ENCODE data around the gene TERT.
"Not testable (repeated sequence)": the region's sequence is repeated elsewhere in the genome, so short reads cannot be mapped to it uniquely, and the experiment has no call there.

Gene TERT

GRCh38 chr5:1290956-1291355 is 3.9 kb downstream of the TERT start:
- not testable (repeated sequence) for H3K9ac ChIP-seq (ENCODE audit: low read depth, low read length, poor library complexity); H2BK5ac ChIP-seq (ENCODE audit: low read length); H4K91ac ChIP-seq (ENCODE audit: low read depth, low read length, poor library complexity); DNase-seq (ENCODE audit: low spot score); H2AFZ ChIP-seq (ENCODE audit: low read length); H3K23ac ChIP-seq (ENCODE audit: low read depth, low read length, poor library complexity); H3K79me1 ChIP-seq (ENCODE audit: low read depth, low read length); H3K4ac ChIP-seq (ENCODE audit: low read length); H4K8ac ChIP-seq (ENCODE audit: low read depth, low read length); H3K9me3 ChIP-seq (replicated peaks in 1 of 2; ENCODE audit: control insufficient read depth in 2 of 2, insufficient read depth in 1 of 2, low read depth in 1 of 2, low read length in 2 of 2); H3K36me3 ChIP-seq (replicated peaks in 1 of 2; ENCODE audit: control insufficient read depth in 2 of 2, insufficient read depth in 2 of 2, low read length in 2 of 2); H2AK5ac ChIP-seq (ENCODE audit: low read depth, low read length); H2BK120ac ChIP-seq (ENCODE audit: low read depth, low read length); H3K4me2 ChIP-seq (ENCODE audit: insufficient read depth, low read length, poor library complexity, severe bottlenecking); H2BK12ac ChIP-seq (ENCODE audit: low read length); H3K4me3 ChIP-seq (ENCODE audit: low read length in 2 of 2); H2BK15ac ChIP-seq (ENCODE audit: low read length); H3K4me1 ChIP-seq (ENCODE audit: control insufficient read depth in 2 of 2, insufficient read depth in 1 of 2, low read depth in 1 of 2, low read length in 2 of 2); H3K14ac ChIP-seq (ENCODE audit: low read length); H3K27ac ChIP-seq (replicated peaks; ENCODE audit: low read length); H3K18ac ChIP-seq (ENCODE audit: low read length)
- WGBS, 2 donors (ENCODE audit: extremely low coverage in 2 of 2, insufficient read length in 2 of 2, insufficient replicate concordance in 1 of 2) = no CpG with 5 or more reads among the region's 24 CpGs
- H3K27me3 ChIP-seq (ENCODE audit: control insufficient read depth in 3 of 3, insufficient read depth in 3 of 3, low read depth in 1 of 3, low read length in 3 of 3) = peaks cover 3 to 36% (median 8%) of the 10 kb centered on the region in 3 experiments

DNA sequence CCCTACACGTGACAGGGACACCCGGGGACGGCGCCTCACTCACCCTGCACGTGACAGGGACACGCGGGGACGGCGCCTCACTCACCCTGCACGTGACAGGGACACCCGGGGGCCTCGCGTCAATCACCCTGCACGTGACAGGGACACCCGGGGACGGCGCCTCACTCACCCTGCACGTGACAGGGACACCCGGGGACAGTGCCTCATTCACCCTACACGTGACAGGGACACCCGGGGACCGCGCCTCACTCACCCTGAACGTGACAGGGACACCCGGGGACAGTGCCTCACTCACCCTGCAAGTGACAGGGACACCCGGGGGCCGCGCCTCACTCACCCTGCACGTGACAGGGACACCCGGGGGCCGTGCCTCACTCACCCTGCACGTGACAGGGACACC is 5.3 kb downstream of the TERT start:
- not testable (repeated sequence) for H2AK5ac ChIP-seq (ENCODE audit: low read depth, low read length); H2AFZ ChIP-seq (ENCODE audit: low read length); H2BK12ac ChIP-seq (ENCODE audit: low read length); H3K4me2 ChIP-seq (ENCODE audit: insufficient read depth, low read length, poor library complexity, severe bottlenecking); H3K9me3 ChIP-seq (replicated peaks in 1 of 2; ENCODE audit: control insufficient read depth in 2 of 2, insufficient read depth in 1 of 2, low read depth in 1 of 2, low read length in 2 of 2); H3K9ac ChIP-seq (ENCODE audit: low read depth, low read length, poor library complexity); H2BK120ac ChIP-seq (ENCODE audit: low read depth, low read length); H3K4ac ChIP-seq (ENCODE audit: low read length); H3K27ac ChIP-seq (replicated peaks; ENCODE audit: low read length); H3K23ac ChIP-seq (ENCODE audit: low read depth, low read length, poor library complexity); H3K36me3 ChIP-seq (replicated peaks in 1 of 2; ENCODE audit: control insufficient read depth in 2 of 2, insufficient read depth in 2 of 2, low read length in 2 of 2); H3K14ac ChIP-seq (ENCODE audit: low read length); H2BK5ac ChIP-seq (ENCODE audit: low read length); H3K79me1 ChIP-seq (ENCODE audit: low read depth, low read length); H3K4me3 ChIP-seq (ENCODE audit: low read length in 2 of 2); H3K4me1 ChIP-seq (ENCODE audit: control insufficient read depth in 2 of 2, insufficient read depth in 1 of 2, low read depth in 1 of 2, low read length in 2 of 2); H4K91ac ChIP-seq (ENCODE audit: low read depth, low read length, poor library complexity); H2BK15ac ChIP-seq (ENCODE audit: low read length); DNase-seq (ENCODE audit: low spot score); H4K8ac ChIP-seq (ENCODE audit: low read depth, low read length); H3K18ac ChIP-seq (ENCODE audit: low read length)
- no CpG with 5 or more reads among the region's 32 CpGs for WGBS, 2 donors (ENCODE audit: extremely low coverage in 2 of 2, insufficient read length in 2 of 2, insufficient replicate concordance in 1 of 2)
- peaks cover 0 to 25% (median 0%) of the 10 kb centered on the region in 3 experiments for H3K27me3 ChIP-seq (ENCODE audit: control insufficient read depth in 3 of 3, insufficient read depth in 3 of 3, low read depth in 1 of 3, low read length in 3 of 3)

GRCh38 chr5:1288439-1289335 is 6.2 kb downstream of the TERT start:
- no peak overlapping the region for H4K91ac ChIP-seq (ENCODE audit: low read depth, low read length, poor library complexity)
- no peak for DNase-seq (ENCODE audit: low spot score)

GRCh38 chr5:1285883-1286291 is 9.0 kb downstream of the TERT start:
- Histone ChIP-seq H4K8ac (ENCODE audit: low read depth, low read length) (no peak overlapping the region), H3K4me1 (ENCODE audit: control insufficient read depth in 2 of 2, insufficient read depth in 1 of 2, low read depth in 1 of 2, low read length in 2 of 2) (no peaks in the 10 kb centered on the region), H3K27ac (replicated peaks; ENCODE audit: low read length) (no peak overlapping the region), H3K14ac (ENCODE audit: low read length) (no peak overlapping the region), H3K36me3 (replicated peaks in 1 of 2; ENCODE audit: control insufficient read depth in 2 of 2, insufficient read depth in 2 of 2, low read length in 2 of 2) (peaks cover 0 to 6% of the 10 kb centered on the region in 2 donors), H2BK15ac (ENCODE audit: low read length) (no peak overlapping the region), H2BK120ac (ENCODE audit: low read depth, low read length) (no peak overlapping the region), H3K18ac (ENCODE audit: low read length) (no peak overlapping the region), H3K4me2 (ENCODE audit: insufficient read depth, low read length, poor library complexity, severe bottlenecking) (no peak overlapping the region), H2BK5ac (ENCODE audit: low read length) (no peak overlapping the region), H3K23ac (ENCODE audit: low read depth, low read length, poor library complexity) (no peak overlapping the region), H2AFZ (ENCODE audit: low read length) (no peak overlapping the region), H2AK5ac (ENCODE audit: low read depth, low read length) (no peak overlapping the region), H3K9ac (ENCODE audit: low read depth, low read length, poor library complexity) (no peak overlapping the region), H2BK12ac (ENCODE audit: low read length) (no peak overlapping the region), H3K9me3 (replicated peaks in 1 of 2; ENCODE audit: control insufficient read depth in 2 of 2, insufficient read depth in 1 of 2, low read depth in 1 of 2, low read length in 2 of 2) (peaks cover 0 to 4% of the 10 kb centered on the region in 2 donors), H3K4me3 (ENCODE audit: low read length in 2 of 2) (no peak overlapping the region), H4K91ac (ENCODE audit: low read depth, low read length, poor library complexity) (no peak overlapping the region), H3K79me1 (ENCODE audit: low read depth, low read length) (peaks cover 8% of the 10 kb centered on the region), H3K27me3 (ENCODE audit: control insufficient read depth in 3 of 3, insufficient read depth in 3 of 3, low read depth in 1 of 3, low read length in 3 of 3) (peaks cover 0 to 3% (median 0%) of the 10 kb centered on the region in 3 experiments), H3K4ac (ENCODE audit: low read length) (no peak overlapping the region)
- WGBS, 2 donors (ENCODE audit: extremely low coverage in 2 of 2, insufficient read length in 2 of 2, insufficient replicate concordance in 1 of 2) = no CpG with 5 or more reads among the region's 25 CpGs
- no peak for DNase-seq (ENCODE audit: low spot score)

More at GRCh38 chr5:1288439-1289335, 6.2 kb downstream of the TERT start:
- H2AFZ ChIP-seq (ENCODE audit: low read length) = no peak overlapping the region
- H3K36me3 ChIP-seq (replicated peaks in 1 of 2; ENCODE audit: control insufficient read depth in 2 of 2, insufficient read depth in 2 of 2, low read length in 2 of 2) = peaks cover 0 to 6% of the 10 kb centered on the region in 2 donors
- peaks cover 6% of the 10 kb centered on the region for H3K79me1 ChIP-seq (ENCODE audit: low read depth, low read length)
- H4K8ac ChIP-seq (ENCODE audit: low read depth, low read length) = no peak overlapping the region
- no peak overlapping the region for H2AK5ac ChIP-seq (ENCODE audit: low read depth, low read length)
- no peak overlapping the region for H3K18ac ChIP-seq (ENCODE audit: low read length)
- H2BK15ac ChIP-seq (ENCODE audit: low read length) = no peak overlapping the region
- H2BK12ac ChIP-seq (ENCODE audit: low read length) = peak overlapping the region; percentile 30
- H3K4ac ChIP-seq (ENCODE audit: low read length) = no peak overlapping the region
- H3K27ac ChIP-seq (replicated peaks; ENCODE audit: low read length) = no peak overlapping the region
- H3K9me3 ChIP-seq (replicated peaks in 1 of 2; ENCODE audit: control insufficient read depth in 2 of 2, insufficient read depth in 1 of 2, low read depth in 1 of 2, low read length in 2 of 2) = peaks cover 0 to 4% of the 10 kb centered on the region in 2 donors
- H2BK5ac ChIP-seq (ENCODE audit: low read length) = no peak overlapping the region
- H3K9ac ChIP-seq (ENCODE audit: low read depth, low read length, poor library complexity) = no peak overlapping the region
- no peak overlapping the region for H3K4me2 ChIP-seq (ENCODE audit: insufficient read depth, low read length, poor library complexity, severe bottlenecking)
- no peak overlapping the region for H2BK120ac ChIP-seq (ENCODE audit: low read depth, low read length)
- no peaks in the 10 kb centered on the region for H3K4me1 ChIP-seq (ENCODE audit: control insufficient read depth in 2 of 2, insufficient read depth in 1 of 2, low read depth in 1 of 2, low read length in 2 of 2)
- H3K14ac ChIP-seq (ENCODE audit: low read length) = peak overlapping the region; percentile 71
- no peak overlapping the region for H3K4me3 ChIP-seq (ENCODE audit: low read length in 2 of 2)
- H3K27me3 ChIP-seq (ENCODE audit: control insufficient read depth in 3 of 3, insufficient read depth in 3 of 3, low read depth in 1 of 3, low read length in 3 of 3) = peaks cover 0 to 17% (median 0%) of the 10 kb centered on the region in 3 experiments
- WGBS, 2 donors (ENCODE audit: extremely low coverage in 2 of 2, insufficient read length in 2 of 2, insufficient replicate concordance in 1 of 2) = no CpG with 5 or more reads among the region's 37 CpGs
- H3K23ac ChIP-seq (ENCODE audit: low read depth, low read length, poor library complexity) = peak overlapping the region; percentile 55
